ENCODE measurements around the gene VPS26B. TPM values are rescaled to one million over a fixed set of nuclear protein-coding genes. Genes with fewer than 3 reads are reported as not detected.
"Not testable (repeated sequence)": the region's sequence is repeated elsewhere in the genome, so short reads cannot be mapped to it uniquely, and the experiment has no call there.

Gene VPS26B
- total RNA-seq, 1 experiment from 2014 or later, result 39.1 TPM

GRCh38 chr11:134231958-134232659 lies 7.6 kb downstream of the VPS26B start:
- no peak for DNase-seq (ENCODE audit: low read depth)

DNA sequence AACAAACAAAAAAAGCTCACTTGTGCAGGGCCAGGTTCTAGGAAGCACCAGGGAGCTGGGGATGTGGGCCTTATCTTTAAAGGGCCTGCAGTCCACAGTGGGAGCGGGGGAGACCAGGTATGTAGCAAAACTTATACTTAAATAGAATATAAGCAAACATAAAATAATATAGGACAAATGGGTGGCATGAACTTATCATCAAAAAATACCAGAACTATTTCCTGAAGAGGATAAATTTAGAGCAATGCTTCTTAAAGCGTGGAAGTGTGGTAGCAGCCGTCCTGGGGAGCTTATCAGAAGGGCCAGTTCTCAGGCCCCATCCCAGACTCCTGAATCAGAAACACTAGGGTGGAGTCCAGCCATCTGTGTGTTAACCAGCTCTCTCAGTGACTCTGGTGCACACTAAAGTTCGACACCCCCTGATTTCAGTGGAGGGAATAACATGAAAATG lies 9.3 kb downstream of the VPS26B start:
- DNase-seq (ENCODE audit: low read depth), result no peak

DNA sequence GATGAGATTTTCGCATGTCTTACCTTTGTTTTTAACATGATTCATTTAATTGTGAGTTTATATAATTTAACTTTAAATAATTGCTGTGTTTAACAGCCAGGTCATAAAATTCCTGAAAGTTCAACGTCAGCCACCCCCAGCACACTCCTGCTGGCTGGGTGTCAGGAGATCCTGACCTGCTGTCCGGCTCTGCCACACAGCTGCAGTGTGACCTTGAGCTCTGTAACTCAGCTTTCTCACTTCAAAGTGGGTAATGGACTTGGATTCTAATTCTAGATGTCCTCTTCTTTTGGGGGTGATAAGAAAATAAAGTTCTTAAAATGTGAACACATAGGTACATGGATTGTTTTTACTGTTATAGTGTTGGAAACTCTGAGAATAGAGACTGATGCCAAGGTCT lies 10.9 kb downstream of the VPS26B start:
- no peak for DNase-seq (ENCODE audit: low read depth)

DNA sequence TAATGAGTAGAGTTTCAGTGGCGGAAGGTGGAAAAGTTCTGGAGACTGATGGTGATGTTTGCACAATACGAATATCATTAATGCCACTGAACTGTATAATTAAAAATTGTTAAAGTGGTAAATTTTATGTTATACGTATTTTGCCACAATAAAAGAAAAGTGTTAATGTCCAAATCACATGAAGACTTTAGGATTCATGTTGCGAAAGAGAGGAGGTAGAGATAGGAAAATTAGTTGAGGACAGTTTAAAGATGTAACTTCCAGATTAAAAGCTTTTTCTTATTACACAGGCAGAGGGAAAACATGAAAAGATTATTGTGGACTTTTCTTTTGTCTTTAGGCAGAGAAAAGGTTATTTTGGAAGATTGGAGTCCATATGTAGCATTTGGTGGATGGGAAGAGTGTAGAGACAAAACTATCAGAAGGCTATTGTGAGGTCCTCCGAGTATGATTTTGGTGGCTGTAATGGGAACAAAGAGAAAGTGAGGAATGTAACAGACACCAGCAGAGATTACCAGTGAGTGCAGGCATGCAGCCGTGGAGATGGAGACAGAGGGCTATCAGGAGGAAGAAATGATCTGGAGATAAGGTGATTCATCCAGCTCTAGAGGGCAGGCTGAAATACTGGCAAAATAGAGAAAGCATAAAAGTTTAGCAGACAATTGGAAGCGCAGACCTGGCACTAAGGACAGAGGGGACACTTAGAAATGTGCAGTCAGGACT lies 12.5 kb downstream of the VPS26B start:
- DNase-seq (ENCODE audit: low read depth), result no peak

- DNase-seq (ENCODE audit: low read depth), result no peak
These were observed 13.1 kb downstream of the VPS26B start for GRCh38 chr11:134237557-134237922.

DNA sequence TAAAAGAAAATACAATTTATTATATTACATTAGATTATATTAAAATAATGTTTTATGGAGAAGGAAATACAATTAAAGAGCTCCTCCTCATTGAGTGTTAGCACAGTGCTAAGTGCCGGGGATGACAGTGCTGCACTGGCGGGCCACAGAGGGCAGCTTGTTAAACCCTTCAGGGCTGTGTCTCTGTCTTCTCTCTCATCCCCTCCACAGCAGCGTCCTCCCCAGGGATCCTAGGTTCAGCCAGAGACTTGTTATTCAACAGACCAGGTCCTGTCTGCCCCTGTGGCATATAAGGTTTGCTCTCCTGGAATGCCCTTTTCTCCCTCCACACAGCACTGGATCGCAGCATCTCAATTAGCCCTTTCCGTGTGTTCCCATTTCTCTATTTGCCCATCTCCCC lies 14.5 kb downstream of the VPS26B start:
- DNase-seq (ENCODE audit: low read depth), result no peak

- DNase-seq (ENCODE audit: low read depth), result no peak
These were observed 16.1 kb downstream of the VPS26B start for GRCh38 chr11:134240592-134240991.

GRCh38 chr11:134242376-134242775 lies 17.9 kb downstream of the VPS26B start:
- no peak for DNase-seq (ENCODE audit: low read depth)

- DNase-seq (ENCODE audit: low read depth), result no peak
These were observed 19.4 kb downstream of the VPS26B start for GRCh38 chr11:134243913-134244312.

DNA sequence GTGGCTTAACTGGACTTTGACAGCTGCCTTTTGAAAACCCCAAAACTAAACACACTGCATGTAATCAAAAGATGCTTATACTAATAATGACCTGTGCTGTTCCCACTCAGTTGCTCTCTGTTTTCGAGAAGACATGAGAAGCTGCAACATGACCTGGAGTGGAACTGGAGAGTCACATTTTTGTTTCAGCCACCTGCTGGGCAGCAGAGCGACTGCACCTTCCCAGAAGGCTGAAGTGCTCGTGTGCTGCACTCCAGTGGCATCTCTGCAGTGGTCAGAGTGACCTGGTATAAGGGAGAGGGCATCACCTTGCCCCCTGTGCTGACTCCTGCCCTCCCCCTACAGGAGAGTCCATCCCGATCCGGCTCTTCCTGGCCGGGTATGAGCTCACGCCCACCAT lies 20.1 kb downstream of the VPS26B start:
- DNase-seq (ENCODE audit: low read depth), result no peak

DNA sequence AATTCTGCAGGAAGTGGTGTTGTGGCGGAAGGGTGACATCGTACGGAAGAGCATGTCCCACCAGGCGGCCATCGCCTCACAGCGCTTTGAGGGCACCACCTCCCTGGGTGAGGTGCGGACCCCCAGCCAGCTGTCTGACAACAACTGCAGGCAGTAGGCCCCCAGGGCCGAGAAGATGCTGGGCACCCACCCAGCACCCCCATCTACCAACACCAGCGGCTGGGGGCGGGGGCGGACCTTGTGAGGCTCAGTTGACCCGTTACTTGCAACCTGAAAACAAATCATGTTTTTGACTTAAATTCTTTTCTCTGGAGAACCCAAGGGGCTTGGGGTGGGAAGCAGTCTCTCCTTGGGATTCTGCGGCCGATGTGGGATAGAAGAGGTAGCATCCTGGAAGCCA lies 21.0 kb downstream of the VPS26B start:
- no peak for DNase-seq (ENCODE audit: low read depth)

- no peak for DNase-seq (ENCODE audit: low read depth)
These were observed 21.6 kb downstream of the VPS26B start for GRCh38 chr11:134246100-134246499.

DNA sequence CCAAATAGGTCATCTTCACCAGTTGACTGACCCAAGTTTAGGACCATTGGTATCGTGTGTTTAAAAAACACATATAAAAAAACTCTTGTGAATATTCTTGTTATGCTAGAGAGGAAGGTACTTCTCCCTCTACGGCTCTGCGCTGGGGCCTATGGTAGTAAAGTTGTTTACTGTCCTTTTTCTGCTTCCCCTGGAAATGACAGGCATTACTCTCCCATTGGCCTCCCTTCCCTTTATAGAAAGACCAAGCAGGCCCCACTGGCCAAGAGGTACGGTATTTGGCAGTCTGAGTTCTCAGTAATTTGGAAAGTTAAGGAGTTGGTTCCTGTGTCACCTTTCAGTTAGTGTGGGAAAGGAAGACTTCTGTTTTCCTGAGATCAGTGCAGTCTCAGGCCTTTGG lies 22.2 kb downstream of the VPS26B start:
- no peak for DNase-seq (ENCODE audit: low read depth)

DNA sequence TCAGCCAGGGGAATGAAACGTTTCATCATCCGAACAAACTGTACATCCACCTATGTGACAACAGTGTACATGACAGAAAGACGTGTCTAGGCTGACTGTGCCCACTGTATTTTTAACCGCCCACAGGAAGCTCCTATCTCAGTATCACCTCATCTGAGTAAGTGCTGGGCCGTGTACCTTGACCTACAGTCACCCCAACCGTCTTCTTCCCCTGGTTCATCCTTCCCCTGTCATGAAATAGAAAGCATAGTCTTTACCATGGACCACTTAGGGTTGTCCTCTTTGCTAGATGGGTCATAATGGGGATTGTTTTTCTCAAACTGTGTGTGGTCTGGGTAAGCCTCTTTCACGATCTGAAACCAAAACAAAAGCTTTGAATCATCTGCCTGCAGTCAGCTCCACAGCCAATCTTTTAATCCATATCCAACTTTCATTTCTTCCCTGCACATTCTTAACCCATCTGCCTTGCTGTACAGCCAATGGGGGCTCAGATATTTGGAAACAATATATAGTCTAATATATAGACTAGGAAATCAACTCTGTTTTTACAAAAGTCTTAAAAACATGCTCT lies 24.5 kb downstream of the VPS26B start:
- no peak for DNase-seq (ENCODE audit: low read depth)

DNA sequence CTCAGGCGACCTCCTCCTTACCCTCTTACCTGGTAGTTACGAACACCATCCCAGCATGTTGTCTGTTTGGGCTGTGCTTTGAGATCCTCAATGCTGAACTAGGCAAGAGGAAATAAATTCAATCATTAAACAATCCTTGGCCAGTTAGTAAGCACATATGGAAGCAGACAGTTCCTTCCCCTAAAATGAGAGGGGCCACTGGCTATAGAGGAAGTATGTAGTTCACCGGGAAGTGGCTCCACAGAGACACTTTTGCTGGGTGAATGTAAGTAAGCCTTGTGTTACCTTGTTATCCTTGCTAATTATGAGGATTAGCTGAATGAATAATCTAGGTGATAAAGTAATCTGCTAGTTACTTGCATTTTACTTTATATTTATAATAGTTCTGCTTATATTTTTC lies 25.8 kb downstream of the VPS26B start:
- no peak for DNase-seq (ENCODE audit: low read depth)

DNA sequence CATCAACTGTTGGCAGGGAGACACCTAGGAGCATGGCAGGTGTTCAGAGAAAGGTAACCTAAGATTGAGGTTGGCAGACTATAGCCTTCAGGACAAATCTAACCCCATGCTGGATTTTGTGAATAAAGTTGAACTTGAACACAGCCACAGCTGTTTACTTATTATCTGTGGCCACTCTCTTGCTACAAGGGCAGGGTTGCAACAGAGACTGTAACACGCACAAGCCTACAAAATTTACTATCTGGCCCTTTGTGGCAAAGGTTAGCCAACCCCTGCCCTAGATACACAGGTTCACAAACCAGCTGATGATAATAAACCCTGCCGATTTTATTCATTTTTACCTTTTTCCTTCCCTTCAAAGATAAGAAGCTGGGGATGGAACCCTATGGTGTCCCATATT lies 26.2 kb downstream of the VPS26B start:
- DNase-seq (ENCODE audit: low read depth), result no peak

DNA sequence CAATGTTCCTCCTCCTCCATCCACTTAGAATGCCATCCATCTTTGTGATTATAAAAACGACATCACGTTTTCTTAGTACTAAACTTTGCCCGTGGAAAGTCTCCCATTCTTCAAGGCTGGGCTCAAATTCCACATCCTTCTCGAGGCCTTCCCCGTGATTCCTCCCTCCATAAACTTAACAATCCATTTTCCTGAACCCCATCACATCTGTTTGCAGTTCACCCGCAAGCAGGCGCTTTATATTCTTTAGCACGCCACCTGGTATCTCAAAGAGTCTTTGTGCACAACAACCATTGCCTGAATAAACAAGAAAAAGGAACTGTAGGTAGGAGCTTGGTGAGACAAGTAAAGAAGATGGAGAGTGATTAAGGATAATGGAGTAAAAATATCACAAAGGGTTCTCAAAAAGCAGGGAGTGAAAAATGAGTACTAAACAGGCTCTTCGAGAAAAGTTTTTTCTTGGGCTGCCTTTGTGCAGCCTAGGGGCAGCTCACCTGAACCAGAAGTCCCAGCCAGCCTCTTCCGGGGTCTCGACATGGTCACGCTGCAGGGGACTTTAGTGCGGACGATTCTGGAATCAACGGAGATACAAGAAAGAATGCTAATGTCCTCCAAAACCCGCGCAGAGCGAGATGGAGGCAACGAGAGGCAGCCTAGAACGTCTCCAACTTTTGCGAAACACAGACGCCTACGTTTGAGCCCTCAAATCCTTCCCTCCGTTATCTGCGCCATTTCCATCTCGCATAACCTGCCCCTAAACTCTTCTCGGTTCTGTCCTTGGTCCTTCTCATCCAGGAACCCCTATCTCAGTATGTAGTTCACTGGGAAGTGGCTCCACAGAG lies 28.1 kb downstream of the VPS26B start:
- peak; percentile 18 for DNase-seq (ENCODE audit: low read depth)

DNA sequence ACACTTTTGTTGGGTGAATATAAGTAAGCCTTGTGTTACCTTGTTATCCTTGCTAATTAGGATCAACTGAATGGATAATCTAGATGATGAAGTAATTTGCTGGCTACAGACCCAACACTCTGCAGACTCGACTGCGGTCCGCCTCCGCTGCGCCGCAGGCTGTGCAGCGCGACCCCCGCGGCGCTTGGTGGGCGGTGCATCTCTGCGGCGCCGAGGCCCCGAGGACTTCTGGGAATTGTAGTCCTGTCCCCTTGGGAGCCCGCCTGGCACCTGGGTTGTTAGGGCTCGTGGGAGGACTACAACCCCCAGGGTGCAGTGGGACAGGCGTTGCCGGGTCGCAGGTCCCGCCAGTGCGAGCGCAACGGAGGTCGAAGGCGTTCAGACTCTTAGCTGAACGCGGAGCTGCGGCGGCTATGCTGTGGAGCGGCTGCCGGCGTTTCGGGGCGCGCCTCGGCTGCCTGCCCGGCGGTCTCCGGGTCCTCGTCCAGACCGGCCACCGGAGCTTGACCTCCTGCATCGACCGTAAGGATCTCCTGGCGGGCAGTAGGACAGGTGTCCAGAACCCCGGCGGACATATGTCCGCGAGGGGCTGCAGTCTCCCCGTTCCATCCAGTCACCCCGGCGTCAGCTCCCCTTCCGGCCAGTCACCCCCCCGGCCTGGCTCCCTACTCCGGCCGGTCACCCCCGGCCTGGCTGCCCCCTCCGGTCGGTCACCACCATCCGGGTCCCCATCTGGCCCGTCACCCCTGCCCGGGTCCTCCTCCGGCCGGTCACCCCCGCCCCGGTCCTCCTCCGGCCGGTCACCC lies 28.9 kb downstream of the VPS26B start, which contains the start of the genes ACAD8 and THYN1:
Gene ACAD8 (plus strand): TSS at position 381 of the 806 bp plus-strand sequence. CDS start 33 bp downstream, at position 414.
Gene THYN1 (minus strand): TSS at position 165 of the 806 bp plus-strand sequence. CDS start 470 bp downstream, outside the sequence.
- DNase-seq (ENCODE audit: low read depth), result peak; percentile 94

DNA sequence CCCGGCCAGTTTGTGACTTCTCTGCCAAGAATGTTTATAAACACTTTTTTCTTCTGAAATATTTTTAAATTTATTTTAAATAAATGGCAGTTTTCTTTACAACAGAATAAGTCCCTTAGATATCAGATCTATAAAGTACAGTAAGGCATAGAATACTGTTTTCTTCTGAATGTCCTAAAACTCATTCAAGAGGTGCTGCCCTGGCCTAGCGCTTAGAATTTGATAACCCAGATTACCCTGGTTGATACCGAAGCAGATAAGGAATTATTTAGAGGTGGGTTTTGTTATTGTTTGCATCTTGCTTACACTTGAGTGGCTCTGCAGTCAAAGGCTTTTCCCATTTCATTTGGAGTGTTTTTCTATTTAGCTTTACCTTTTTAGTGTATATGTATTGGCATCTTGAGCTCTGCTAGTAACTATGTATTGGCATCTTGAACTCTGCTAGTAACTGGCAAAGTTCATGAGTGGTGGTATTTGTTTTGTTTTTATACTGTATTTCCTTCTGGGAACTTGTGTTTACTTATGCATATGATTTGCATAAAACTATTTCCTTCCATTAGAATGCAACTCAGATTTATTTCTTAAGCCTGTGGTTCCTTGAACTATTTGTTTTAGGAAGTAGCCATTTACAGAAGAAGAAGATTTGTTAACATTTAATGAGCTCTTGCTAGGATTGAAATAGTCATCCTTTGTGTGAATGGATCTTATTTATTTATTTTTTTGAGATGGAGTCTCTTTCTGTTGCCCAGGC lies 30.1 kb downstream of the VPS26B start:
- DNase-seq (ENCODE audit: low read depth), result no peak

- not testable (repeated sequence) for DNase-seq (ENCODE audit: low read depth)
These were observed 30.7 kb downstream of the VPS26B start for GRCh38 chr11:134255184-134255561.

All from HT1080 (cell line).